Bronchial epithelial cell (primary cell): Measurements from ENCODE around the gene CEBPE. TPM values are rescaled to one million over a fixed set of nuclear protein-coding genes. Genes with fewer than 3 reads are reported as not detected.

Source experiments
- DNase-seq: peaks from one replicate; pipeline ENCODE4 v3.0.0-alpha.2; 2010; ENCODE audit warnings: low read depth
- FAIRE-seq: peaks from 2 replicates; lab custom pipeline; 2011; peaks lifted over from hg19 to GRCh38; lab: Jason Lieb, UNC
- H3K27me3 ChIP-seq: 2 replicates; pipeline ENCODE4 v1.5.1; 2011; ENCODE audit warnings: low read length; ENCODE audit not compliant: control insufficient read depth, insufficient read depth
- H3K36me3 ChIP-seq: 2 replicates; pipeline ENCODE4 v1.5.1; 2011; ENCODE audit warnings: low read length; ENCODE audit not compliant: control insufficient read depth, insufficient read depth
- H3K4me3 ChIP-seq: 2 replicates; pipeline ENCODE4 v1.5.1; 2011; ENCODE audit warnings: mild to moderate bottlenecking, low read depth, low read length, control low read depth
- CTCF ChIP-seq: IDR thresholded peaks from 2 replicates; pipeline ENCODE4 v1.5.1; 2011; ENCODE audit warnings: mild to moderate bottlenecking, moderate library complexity, low read length, control low read depth, inconsistent platforms; ENCODE audit not compliant: insufficient read depth, severe bottlenecking
- total RNA-seq: library from RNA; depleted of rRNA; stranded (reverse); fragments of >200 nt; gene quantifications from 2 replicates; pipeline ENCODE4 v1.2.1, GENCODE V29; 2014

Gene CEBPE
- total RNA-seq, 1 donor from 2014 or later: not detected

GRCh38 chr14:23136566-23137133 lies 17.6 kb upstream of the CEBPE start:
- no peak overlapping the region for H3K4me3 ChIP-seq
- H3K27me3 ChIP-seq: no peaks in the 10 kb centered on the region
- peaks cover 3% of the 10 kb centered on the region for H3K36me3 ChIP-seq
- no peak for DNase-seq
- FAIRE-seq: no peak
- no peak for TF ChIP-seq CTCF

DNA sequence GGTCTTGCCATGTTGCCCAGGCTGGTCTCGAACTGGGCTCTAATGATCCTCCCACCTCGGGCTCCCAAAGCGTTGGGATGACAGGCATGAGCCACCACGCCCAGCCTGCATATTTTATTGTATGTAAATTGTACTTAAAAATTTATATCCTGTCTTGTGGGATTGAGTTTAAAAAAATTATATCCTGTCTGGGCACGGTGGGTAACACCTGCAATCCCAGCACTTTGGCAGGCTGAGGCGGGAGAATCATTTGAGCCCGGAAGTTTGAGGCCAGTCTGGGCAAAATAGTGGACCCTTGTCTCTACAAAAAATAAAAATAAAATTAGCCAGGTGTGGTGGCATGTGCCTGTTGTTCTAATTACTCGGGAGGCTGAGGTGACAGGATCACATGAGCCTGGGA lies 13.9 kb upstream of the CEBPE start:
- TF ChIP-seq CTCF: no peak
- FAIRE-seq (no peak), DNase-seq (no peak)

DNA sequence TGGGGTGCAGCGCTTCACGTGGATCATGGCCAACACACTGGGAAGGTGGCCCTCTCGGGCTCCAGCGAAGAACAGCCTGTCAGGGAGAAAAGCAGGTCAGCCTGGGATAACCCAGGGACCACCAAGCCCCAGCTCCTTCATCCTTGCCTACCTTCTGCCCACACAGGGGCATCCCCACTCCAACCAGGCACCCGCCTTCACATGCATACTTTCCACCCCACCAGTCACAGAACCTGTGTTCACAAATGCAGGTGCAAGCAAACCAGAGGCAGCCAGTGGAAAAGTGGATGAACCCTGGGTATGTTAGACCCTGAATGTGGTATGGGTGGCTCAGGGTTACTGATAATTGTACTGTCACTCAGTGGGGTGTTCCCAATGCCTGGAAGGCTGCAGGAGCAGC lies 12.4 kb upstream of the CEBPE start:
- TF ChIP-seq CTCF: no peak
- no peak overlapping the region for H3K4me3 ChIP-seq
- FAIRE-seq: no peak
- no peak for DNase-seq
- H3K36me3 ChIP-seq: peaks cover 3% of the 10 kb centered on the region
- no peaks in the 10 kb centered on the region for H3K27me3 ChIP-seq

More for the DNA sequence above, 13.9 kb upstream of the CEBPE start:
- Histone ChIP-seq H3K36me3 (peaks cover 3% of the 10 kb centered on the region), H3K27me3 (no peaks in the 10 kb centered on the region), H3K4me3 (no peak overlapping the region)

DNA sequence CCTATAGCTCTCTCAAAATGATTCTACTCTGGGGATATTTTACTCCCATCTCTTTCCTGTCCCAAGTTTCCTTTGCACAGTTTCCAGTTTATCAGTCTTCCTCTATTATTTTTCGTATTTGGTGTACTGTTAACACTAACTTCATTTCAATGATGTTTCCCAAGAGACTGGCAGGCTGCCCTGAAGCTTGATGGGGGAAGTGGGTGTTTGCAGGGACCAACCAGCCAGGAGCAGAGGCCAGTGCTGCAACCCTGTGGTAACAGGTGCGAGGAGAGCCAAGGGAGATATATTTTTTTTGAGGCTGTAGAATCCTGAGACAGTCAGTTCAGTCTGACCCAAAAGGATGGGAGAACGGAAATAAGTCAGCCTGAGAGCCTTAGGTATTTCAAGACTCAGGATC lies 11.8 kb upstream of the CEBPE start:
- no peak for TF ChIP-seq CTCF
- DNase-seq (no peak), FAIRE-seq (no peak)
- Histone ChIP-seq H3K27me3 (no peaks in the 10 kb centered on the region), H3K36me3 (peaks cover 2% of the 10 kb centered on the region), H3K4me3 (no peak overlapping the region)

DNA sequence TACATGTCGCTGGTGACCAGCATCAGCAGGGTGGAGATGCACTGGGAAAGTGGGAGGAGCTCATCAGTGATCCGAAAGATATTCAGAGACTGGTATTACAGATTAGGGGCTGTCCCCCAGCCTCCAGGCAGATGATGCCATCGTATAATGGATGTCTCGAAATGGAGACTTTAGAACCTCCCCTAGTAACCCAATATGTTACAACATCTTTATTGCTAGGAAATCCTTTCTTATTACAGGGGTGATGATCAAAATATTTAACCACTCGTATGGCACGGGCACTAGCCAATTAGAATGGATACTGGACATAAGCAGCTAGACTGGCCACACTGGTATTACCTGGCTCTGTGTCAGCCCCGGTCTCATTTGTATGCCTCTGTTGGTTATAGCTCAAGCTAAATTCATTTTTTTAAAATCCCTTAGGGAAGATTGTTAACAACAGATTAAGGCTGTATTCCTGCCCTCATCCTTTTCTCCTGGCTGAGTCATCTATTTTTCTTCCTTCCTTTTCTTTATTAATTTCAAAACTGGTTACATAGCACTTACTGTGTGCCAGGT lies 10.8 kb upstream of the CEBPE start:
- FAIRE-seq: no peak
- no peak overlapping the region for H3K4me3 ChIP-seq
- peaks cover 2% of the 10 kb centered on the region for H3K36me3 ChIP-seq
- no peak for TF ChIP-seq CTCF
- H3K27me3 ChIP-seq: no peaks in the 10 kb centered on the region
- peak; percentile 42 for DNase-seq
